Head of caudate nucleus (tissue), 42 donors: ENCODE results near the gene TRAPPC2B.
"Not testable (repeated sequence)": the region's sequence is repeated elsewhere in the genome, so short reads cannot be mapped to it uniquely, and the experiment has no call there.

Source experiments
- DNase-seq, 42 donors: peaks; one replicate each; pipeline versions ENCODE4 v3.0.0 to v3.0.0-alpha.2; 2020 to 2021; ENCODE audit warnings: mixed read lengths in 7 of 42
- intact Hi-C: fragments of 100-400 bp; cut with DNase I; formaldehyde crosslinking; loops from one replicate; pipeline ENCODE4 v1.15.0; 2022

TRAPPC2B gene

DNA sequence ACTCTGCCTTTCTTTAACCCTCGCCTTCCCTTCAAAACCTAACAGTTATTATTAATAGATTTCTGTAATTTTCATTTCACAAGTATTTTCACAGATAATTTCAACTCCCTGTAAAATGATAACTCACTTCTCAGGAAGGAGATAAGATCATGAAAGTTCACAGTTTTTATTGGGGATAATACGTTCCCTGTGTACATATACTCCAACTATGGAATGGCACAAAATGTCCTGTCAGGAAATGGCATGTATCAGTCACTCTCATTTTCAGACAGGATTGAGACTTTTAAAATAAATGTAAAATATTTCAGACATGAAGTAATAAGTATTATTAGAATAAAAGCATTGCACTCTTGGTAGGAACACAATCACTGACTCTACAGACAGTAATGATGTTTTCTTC lies 932 bp upstream of the TRAPPC2B start:
- no peak for DNase-seq
- intact Hi-C loops = loop anchor here (5.0 kb wide), 1 partner anchor 40 kb away; the partner anchor contains the start of gene ZNF543

DNA sequence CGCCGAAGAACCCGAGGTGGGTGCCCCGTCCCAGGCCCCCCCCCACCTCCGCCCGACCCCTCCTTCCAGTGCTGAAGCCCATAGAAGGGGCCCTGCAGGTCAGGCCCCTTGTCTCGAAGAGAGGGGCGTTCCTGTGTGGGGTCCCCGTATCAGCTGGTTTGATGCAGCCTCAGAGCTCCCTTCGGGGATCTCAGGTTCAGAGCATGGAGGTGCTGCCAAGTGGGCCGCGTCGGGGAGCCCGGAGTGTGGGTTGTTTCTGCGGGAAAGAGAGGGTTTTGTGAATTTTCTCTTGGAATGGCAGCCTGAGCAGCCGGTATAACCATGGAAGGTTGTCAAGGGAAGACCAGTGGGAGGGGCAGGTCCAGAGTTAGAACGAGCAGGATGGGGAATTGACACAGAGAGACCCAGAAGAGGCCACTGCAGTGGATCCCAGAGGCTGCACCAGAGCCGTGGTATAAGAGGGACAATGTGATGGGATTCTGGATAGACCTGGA lies 384 bp downstream of the TRAPPC2B start:
- intact Hi-C loops = loop anchor here (5.0 kb wide), 1 partner anchor 41 kb away; the partner anchor contains the start of gene ZNF543
- peak in 8 of 42 donors; percentile 2 to 23 (median 12) for DNase-seq

DNA sequence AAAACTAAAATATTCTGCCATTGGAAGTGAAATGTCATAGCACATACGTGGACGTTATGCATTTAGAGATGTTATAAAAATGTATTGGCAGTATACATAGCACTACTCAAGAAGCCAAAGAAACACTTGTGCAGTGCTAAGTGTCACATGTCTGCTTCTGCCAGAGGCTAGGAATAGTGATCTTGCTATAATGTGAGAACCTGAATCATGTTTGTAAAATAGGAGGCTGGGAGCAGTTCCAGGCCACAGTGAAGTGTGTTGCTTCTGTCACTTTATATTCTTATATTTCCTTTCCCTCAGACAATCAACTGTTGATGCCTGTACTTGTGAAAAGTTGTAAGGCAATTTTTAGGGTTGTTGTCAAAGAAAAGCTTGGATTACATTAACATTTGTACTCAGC lies 3.4 kb downstream of the TRAPPC2B start:
- intact Hi-C loops = no loop called here
- no peak for DNase-seq

DNA sequence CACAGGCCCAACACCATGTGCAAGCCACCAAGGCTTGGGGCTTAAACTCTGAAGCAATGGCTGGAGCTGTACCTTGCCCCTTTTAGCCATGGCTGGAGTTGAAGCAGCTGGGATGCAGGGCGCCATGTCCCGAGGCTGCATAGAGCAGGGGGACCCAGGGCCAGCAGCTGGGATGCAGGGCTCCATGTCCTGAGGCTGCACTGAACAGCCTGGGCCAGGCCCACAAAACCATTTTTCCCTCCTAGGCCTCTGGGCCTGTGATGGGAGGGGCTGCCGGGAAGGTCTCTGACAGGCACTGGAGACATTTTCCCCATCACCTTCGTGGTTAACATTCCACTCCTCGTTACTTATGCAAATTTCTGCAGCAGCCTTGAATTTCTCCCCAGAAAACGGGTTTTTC lies 10.8 kb downstream of the TRAPPC2B start:
- no peak for DNase-seq
- intact Hi-C loops = no loop called here

DNA sequence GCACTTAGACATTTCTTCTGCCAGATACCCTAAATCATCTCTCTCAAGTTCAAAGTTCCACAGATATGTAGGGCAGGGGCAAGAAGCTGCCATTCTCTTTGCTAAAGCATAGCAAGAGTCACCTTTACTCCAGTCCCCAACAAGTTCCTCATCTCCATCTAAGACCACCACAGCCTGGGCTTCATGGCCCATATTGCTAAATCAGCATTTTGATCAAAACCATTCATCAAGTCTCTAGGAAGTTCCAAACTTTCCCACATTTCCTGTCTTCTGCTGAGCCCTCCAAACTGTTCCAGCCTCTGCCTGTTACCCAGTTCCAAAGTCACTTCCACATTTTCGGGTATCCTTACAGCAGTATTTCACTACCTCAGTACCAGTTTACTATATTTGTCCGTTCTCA lies 11.3 kb downstream of the TRAPPC2B start:
- intact Hi-C loops, DNase-seq: not testable (repeated sequence)

DNA sequence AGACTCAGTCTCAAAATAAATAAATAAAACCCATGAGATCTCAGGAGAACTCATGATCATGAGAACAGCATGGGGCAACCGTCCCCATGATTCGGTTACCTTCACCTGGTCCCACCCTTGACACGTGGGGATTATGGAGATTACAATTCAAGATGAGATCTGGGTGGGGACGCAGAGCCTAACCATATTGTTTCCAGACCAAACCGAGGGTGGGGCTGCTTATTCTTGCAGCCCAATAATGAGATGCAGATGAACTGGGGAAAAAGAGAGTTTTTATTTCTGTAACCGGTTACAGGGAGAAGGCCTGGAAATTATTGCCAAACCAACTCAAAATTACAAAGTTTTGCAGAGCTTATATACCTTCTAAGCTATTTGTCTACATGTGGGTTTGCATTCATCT lies 12.8 kb downstream of the TRAPPC2B start:
- intact Hi-C loops = no loop called here
- DNase-seq = no peak

DNA sequence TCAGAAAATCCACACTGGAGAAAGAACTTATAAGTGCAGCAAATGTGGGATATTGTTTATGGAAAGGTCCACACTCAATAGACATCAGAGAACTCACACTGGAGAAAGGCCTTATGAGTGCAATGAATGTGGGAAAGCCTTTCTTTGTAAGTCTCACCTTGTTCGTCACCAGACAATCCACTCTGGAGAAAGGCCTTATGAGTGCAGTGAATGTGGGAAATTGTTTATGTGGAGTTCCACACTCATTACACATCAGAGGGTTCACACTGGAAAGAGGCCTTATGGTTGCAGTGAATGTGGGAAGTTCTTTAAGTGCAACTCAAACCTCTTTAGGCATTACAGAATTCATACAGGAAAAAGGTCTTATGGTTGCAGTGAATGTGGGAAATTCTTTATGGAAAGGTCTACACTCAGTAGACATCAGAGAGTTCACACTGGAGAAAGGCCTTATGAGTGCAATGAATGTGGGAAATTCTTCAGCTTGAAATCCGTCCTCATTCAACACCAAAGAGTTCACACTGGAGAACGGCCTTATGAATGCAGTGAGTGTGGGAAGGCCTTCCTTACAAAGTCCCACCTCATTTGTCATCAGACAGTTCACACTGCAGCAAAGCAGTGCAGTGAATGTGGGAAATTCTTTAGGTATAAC lies 14.3 kb downstream of the TRAPPC2B start:
- DNase-seq = no peak
- intact Hi-C loops = no loop called here

DNA sequence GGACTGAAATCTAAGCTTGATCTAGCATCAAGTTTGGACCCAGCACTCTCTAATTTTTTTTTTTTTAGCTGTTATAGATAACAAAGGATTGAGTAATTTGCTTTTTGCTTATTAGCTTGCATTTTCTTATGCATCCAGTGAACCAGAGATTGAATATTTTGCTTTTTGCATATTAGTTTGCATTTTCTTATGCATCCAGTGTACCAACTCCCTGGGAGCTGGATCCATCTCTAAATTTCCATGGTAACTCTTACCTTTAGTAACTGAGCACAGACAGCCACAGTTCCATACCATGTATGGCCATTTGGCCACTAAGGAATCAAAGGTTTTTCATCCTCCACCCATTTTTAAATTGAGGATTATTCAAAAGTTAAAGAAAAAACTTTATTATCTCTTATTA lies 17.6 kb downstream of the TRAPPC2B start:
- DNase-seq = no peak
- intact Hi-C loops = no loop called here

DNA sequence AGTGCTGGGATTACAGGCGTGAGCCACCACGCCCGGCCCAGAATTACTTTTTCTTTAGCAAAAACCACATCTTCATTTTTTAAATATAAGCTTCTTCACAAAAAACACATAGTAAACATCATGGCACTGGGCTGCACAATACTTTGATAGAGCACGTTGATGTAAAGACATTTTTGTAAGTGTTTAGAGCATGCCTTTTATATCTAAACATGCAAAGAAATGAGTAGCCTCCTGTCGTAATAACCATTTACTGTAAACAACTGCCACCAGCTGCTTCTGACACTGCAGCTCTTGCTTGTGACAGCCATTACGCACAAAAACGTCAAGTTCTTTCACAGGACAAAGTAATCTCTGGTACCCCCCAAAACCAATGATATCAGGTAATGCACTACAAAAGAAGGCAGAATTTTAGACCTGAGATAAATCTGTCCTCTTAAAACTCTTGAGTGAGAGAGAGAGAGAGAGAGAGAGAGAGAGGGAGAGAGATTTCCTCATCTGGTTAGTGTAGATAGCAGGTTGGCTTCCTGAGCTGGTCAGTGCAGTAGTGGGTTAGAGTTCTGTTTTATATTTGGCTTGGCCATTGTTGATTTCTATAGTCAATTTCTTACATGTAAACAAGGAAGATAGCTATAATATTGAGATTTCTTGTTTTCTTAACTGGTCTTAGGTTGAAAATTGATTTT lies 19.6 kb downstream of the TRAPPC2B start:
- no peak for DNase-seq
- intact Hi-C loops = no loop called here

DNA sequence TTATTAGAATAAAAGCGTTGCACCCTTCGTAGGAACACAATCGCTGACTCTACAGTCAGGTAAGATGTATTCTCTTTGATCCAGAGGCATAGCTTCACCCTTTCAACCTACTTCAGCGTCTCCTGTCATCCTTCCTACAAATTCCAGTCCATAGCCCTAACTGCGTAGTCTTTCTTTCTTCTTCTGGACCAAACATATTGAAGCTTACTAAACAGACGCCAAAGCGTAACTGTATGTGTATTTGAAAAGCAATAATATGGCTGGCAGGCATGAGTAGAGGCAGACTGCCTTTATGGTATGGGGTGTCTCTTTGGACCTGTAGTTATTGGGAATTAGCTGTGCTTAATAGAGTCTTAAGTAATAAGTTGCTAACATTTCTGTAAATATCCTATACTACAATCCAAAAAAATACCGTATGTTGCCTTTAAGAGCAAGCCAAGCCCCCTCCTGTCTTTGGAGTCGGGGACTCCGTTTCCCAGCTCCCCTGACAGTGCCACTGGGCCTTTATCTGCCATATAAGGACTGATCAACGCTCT lies 25.9 kb downstream of the TRAPPC2B start:
- intact Hi-C loops = no loop called here
- no peak for DNase-seq

DNA sequence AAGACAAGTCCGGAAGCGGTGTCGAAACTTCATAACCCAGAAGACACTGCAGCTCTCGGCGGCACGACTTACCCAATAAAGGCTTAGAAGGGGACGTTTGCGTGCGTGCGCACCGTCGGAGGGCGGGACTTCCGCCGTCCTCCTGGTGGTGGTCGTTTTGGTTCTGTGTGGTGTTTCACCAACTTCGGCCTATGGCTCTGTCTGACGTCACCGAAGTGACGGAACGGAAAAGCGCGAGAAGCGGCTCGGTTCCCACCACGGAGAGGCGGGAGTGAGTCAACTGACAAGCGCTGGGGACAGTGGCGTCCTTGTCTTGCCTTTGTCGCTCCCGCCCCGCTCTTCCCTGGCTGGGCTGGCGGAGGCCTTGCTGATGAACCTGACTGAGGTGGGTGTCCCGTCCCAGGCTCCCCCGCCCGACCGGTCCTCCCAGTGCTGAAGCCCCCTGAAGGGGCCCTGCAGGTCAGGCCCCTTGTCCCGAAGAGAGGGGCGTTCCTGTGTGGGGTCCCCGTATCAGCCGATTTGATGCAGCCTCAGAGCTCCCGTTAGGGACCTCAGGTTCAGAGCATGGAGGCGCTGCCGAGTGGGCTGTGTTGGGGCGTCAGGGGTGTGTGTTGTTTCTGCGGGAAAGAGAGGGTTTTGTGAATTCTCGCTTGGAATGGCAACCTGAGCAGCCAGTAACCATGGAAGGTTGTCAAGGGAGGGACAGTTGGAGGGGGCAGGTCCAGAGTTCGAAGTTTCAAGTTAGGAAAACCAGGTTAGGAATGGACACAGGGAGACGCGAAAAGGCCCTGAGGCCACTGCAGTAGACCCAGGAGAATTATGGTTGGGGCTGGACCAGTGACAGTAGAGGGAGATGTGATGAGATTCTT lies 26.6 kb downstream of the TRAPPC2B start, which contains the start of gene ZNF548:
Gene ZNF548, plus strand, starts transcription at position 125 of the 869 bp plus-strand sequence. Its CDS starts 246 bp downstream, at position 371.
- intact Hi-C loops = no loop called here
- DNase-seq = peak; percentile 94 to 99 (median 98)

DNA sequence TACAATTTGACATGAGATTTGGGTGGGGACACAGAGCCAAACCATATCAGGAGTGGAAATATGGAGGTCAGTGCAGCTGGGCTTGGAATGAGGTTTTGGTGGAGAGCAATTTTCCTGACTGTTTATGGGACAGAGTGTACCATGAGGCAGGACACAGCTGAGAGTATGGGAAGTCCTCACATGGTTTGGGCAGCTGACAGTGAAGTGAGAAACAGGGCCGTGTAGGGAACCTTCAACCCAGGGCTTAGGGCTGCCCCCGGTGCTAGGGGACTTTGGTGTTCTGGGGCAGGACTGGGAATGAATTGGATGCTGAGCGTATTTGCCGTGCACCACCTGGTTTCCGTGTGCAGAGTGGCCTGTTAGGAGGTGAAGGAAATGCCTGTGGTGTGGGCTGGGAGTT lies 32.4 kb downstream of the TRAPPC2B start:
- intact Hi-C loops = no loop called here
- DNase-seq = no peak

DNA sequence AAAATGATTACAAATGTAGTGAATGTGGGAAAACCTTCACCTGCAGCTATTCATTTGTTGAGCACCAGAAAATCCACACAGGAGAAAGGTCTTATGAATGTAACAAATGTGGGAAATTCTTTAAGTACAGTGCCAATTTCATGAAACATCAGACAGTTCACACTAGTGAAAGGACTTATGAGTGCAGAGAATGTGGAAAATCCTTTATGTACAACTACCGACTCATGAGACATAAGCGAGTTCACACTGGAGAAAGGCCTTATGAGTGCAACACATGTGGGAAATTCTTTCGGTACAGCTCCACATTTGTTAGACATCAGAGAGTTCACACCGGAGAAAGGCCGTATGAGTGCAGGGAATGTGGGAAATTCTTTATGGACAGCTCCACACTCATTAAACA lies 35.5 kb downstream of the TRAPPC2B start:
- intact Hi-C loops = no loop called here
- no peak for DNase-seq

DNA sequence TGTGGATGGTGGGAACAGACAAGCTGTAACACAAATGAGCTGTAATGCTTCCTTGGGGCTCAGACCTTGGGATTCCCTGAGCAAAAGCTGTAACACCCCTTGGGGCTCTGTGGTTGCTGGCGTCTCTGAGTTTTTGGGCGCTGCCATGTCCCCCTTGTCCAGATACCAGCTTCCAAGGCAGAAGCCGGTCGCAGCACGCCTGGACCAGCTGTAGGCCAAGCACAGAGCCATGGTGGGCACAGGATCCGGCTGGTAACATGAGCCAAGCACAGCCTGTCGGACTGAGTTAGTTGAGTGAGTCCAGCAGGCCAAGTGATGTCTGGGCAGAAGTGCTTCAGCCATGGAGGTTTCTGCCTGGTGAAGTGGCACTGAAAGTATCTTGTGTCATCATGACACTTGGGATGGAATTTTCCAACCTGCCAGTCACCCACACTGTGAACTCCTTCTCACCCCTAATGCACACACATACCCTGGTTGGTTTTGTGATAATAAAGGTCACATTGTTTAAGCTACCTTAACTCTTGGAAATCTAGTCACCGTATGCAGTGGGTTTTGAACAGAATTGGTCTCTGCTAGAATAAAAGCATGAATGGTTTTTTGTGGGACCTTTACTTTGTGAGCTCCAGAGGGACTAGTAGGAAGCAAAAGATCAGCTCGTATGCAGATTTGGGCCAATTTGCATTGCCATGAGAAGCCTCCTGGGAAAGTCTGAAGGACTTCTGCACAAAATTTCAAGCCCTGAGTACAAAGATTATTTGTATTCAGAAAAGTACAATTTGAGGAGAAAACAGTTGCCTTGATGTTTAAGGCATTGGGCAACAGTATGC lies 40.6 kb downstream of the TRAPPC2B start:
- intact Hi-C loops = no loop called here
- DNase-seq = no peak

DNA sequence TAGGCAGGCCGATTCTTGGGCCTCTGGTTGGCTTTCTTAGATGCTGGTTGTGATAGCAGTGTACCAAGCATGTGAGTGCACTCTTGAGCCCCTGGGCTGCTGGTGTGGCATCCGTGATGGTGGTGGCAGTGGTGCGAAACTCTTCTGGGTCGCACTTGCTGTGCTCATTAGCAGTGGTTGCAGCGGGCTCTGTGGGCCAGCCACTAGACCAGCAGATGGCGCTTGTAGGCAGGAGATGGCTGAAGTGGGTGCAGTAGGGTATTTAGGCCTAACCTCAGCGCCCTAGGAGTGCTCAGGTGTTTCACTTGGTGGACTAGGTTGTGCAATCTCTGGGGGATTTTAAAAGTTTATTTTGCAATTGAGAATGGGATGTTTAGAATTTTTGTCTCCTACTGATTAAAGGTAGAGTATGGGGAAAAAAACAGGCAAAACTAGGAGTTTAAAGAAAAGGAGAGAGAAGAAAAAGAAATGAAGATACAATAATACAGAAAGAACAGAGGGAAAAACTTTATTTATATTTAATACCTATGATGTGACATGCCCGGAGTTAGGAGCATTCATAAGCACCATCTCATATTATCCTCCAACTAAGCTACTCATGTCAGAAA lies 43.3 kb downstream of the TRAPPC2B start:
- peak in 40 of 42 donors; percentile 19 to 79 (median 59) for DNase-seq
- intact Hi-C loops = no loop called here

DNA sequence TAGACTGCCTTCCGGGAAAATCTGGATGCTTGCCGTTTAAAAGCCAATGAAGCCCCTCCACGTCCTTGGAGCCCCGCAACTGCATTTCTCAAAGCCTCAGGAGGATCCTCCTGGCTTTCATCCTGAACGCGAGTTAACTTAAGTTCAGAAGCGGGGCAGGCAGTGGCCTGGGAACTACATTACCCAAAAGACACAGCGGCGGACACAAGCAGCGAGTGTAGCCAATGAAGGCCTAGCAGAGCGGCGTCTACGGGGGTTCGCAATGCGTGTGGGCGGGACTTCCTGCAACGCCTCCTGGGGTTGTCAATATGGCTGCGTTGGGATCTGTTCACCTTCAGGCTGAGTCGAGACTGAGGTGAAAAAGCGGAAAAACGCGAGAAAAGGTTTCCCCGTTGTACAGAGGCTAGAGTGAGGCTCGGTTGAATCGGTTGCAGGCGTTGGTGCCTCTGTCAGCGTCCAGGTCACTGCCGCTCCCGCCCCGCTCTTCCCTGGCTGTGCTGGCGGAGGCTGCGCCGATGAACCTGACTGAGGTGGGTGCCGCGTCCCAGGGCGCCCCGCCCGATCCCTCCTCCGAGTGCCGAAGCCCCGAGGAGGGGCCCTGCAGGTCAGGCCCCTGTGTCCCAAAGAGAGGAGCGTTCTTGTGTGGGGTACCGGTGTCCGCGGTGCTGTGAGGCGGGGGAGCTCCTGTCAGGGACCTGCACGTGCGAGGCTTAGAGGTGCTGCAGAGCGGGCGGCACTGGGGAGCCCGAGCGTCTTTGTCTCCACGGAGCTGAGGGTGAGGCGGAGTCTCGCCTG lies 47.7 kb downstream of the TRAPPC2B start, which contains the start of gene ZNF17:
Gene ZNF17, plus strand, starts transcription at position 285 of the 795 bp plus-strand sequence. CDS start 2,455 bp downstream, outside the sequence.
- intact Hi-C loops = no loop called here
- DNase-seq = peak; percentile 92 to 99 (median 97)
